Activated naive CD4-positive, alpha-beta T cell treated with anti-CD3 and anti-CD28 coated beads, Interleukin-2, amount 50 U/mL, for 72 hours (primary cell): ENCODE data around the gene SNX9. TPM values are rescaled to one million over a fixed set of nuclear protein-coding genes. Genes with fewer than 3 reads are reported as not detected.

Experiments
- ATAC-seq, 2 donors: fragments of 150-1000 bp; cut with Tn5 transposase; 2 replicates each; pipeline ENCODE4 v1.10.0; 2021; ENCODE audit warnings: mild to moderate bottlenecking in 2 of 2, moderate library complexity in 2 of 2
- DNase-seq, 2 donors: peaks; one replicate each; pipeline ENCODE4 v3.0.0; 2021 to 2022; ENCODE audit warnings: low spot score in 2 of 2
- H3K27ac Mint-ChIP-seq, 2 donors: one replicate each; pipeline ENCODE4 v1.8.0; 2022; ENCODE audit warnings: mild to moderate bottlenecking in 2 of 2, mixed read lengths in 2 of 2
- H3K36me3 Mint-ChIP-seq, 2 donors: one replicate each; pipeline ENCODE4 v1.8.0; 2022; ENCODE audit warnings: mixed read lengths in 2 of 2
- H3K9me3 Mint-ChIP-seq, 2 donors: one replicate each; pipeline ENCODE4 v1.8.0; 2022; ENCODE audit warnings: mixed read lengths in 2 of 2
- total RNA-seq, 2 donors: library from RNA; stranded (reverse); gene quantifications; one replicate each; pipeline ENCODE4 v1.2.3, GENCODE V29; 2022

SNX9 gene
- total RNA-seq, 2 donors from 2014 or later, result 27.6 to 35.0 TPM

DNA sequence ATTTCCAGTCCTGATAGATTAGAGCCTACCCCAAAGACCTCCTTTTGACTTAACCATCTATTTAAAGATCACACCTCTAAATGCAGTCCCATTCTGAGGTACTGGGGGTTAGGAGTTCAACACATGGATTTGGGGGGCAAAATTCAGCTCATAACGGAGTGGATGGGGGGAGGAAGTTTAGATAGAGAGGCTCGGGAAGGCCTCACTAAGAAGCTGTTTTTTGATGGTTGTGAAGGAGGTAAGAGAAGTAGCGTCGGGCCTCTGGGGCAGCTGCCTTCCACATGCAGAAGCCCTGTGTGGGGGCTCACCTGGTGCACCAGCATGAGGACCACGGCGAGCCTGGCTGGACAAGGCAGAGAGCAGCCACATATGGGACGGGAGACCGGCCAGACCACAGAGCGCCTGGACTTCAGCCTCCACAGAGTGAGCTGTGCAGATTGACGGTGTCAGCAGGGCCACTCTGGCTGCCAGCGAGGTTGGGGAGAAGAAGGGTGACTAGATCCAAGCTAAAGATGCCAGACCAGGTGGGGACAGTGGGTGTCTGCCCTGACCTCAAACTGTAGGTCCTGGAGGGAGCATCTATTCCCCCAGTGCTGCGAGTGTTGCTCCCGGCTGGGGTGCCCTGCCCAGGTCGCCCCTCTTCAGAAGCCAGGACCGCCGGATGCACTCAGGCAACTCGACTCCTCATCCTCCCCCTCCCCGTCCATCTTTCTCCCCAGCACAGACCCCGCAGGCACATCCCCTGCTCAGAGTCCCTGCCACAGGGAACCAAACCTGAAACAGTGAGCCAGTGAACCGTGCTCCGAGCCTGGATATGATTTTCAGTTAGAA is 153.5 kb downstream of the SNX9 start:
- DNase-seq, result peak in 1 of 2 donors; percentile 47
- Mint-ChIP-seq H3K27ac (no peak overlapping the region), H3K36me3 (no peaks in the 10 kb centered on the region), H3K9me3 (no peaks in the 10 kb centered on the region)
- ATAC-seq, result no peak

DNA sequence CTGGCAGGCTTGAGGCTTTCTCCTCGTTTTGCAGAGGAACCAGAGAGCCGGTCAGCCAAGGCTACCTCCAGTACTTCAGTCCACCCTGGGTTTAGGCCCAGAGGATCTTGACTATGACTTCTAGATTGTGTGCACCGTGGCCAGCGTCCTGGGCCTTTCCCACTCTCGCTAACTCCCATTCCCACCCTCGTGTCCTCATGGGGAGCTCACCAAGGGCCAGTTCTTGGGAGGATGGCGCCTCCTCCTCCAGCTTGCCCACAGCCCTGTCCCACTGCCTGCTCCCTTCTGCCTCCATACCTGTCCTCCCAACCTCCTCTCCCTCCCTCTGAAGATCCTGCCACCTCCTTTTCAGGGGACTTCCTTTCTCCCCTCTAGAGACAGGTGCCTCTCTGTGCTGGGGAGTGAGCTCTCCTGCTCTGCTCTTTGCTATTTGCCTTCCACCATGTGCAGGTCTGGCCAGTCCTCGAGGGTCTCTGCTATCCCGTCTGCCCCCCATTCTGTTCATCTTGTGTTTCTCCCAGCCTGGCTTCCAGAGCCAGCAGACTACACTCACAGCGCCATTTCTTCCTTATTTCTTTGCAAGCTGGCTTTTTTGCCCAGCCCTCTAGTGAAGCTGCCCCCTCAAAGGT is 154.2 kb downstream of the SNX9 start:
- peak overlapping the region in 1 of 2 donors; percentile 7 for H3K27ac Mint-ChIP-seq

DNA sequence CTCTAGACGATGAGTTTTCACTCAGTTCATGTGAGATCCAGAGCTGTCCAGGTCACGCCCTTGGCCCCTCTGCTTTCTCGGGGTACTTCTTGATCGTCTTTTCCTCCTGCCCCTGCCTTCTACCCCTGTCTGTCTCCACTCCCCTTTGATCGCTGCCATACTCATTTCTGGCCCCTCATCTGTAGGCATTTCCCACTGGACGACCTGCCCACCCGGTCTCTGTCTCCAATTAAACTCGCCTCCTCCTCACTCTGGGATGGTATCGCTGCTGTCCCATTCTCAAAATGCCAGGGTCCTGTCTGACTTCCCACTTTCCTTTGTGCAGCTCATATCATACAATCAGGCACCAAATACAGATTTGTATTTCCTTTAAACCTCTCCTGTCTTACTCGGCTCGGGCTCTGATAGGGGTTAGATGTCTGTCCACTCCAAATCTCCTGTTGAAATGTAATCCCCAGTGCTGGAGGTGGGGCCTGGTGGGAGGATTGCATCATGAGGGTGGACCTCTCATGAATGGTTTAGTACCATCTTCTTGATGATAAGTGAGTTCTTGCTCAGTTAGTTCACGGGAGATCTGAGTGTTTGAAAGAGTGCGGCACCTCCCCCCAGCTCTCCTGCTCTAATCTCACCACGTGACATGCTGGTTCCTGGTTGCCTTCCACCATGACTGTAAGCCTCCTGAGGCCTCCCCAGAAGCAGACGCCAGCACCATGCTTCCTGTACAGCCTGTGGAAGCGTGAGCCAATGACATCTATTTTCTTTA is 155.2 kb downstream of the SNX9 start:
- Mint-ChIP-seq H3K27ac (no peak overlapping the region), H3K36me3 (peaks cover 9 to 10% of the 10 kb centered on the region in 2 donors), H3K9me3 (no peaks in the 10 kb centered on the region)
- ATAC-seq, result no peak
- no peak for DNase-seq

More for the DNA sequence above, 154.2 kb downstream of the SNX9 start:
- Mint-ChIP-seq H3K9me3 (no peaks in the 10 kb centered on the region), H3K36me3 (peaks cover 0 to under 1% of the 10 kb centered on the region in 2 donors)
- no peak for ATAC-seq
- peak in 1 of 2 donors; percentile 49 for DNase-seq

DNA sequence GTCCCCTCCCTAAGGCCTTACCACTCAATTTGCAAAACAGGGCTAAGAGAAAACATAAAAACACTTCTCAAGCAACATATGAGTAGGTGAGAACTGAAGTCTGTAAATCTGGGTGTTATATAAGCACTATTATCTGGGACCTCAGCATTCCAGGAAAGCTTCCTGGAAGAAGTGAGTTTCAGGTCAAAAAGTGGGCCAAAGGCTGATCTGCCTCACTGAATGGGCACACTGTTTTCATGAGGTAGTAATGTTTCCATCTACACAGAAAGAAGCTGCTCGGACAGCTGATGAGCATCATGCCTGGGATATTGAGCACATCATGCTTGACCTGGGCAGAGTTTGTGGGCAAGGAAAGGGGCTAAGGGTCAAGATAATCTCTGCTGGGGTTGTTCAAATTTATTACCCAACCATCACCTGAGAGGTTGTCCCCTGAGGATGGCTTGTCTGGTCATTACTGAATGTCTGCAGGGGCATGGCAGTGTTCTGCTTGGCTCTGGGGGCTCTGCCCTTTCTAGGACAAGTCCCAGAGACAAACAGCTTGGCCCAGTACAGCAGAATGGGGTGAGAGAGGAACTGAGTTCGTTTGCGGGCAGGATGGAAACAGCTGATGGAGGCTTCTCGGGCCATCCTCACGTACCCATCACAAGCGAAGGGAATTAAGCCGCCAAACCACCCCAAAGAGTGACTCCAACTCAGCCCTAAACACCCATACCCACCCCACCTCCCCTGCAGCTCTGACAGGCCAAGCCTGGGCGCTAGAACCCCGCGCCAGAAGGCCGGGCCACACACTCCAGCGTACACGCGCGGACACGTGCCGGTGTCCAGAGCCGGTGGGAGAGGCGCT is 157.5 kb downstream of the SNX9 start:
- ATAC-seq (peak in 1 of 2 donors; percentile 4), DNase-seq (peak in 1 of 2 donors; percentile 52)
- peak overlapping the region; percentile 45 to 89 for H3K27ac Mint-ChIP-seq
- no peaks in the 10 kb centered on the region for H3K9me3 Mint-ChIP-seq
- peaks cover 10 to 12% of the 10 kb centered on the region in 2 donors for H3K36me3 Mint-ChIP-seq

DNA sequence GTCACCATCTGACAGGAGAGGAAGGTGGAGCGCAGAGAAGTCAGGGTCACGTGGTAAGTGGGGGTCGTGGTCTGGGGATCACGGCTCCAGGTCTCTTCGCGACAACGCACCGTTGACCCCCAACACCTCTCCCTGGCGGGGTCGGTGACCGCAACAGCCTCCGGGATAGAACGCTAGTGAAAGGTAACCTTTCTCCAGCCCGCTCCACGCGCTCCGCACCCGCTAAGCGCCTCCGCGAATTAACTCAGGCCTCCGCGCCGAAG is 158.0 kb downstream of the SNX9 start:
- Mint-ChIP-seq H3K36me3 (peaks cover 10 to 12% of the 10 kb centered on the region in 2 donors), H3K9me3 (no peaks in the 10 kb centered on the region), H3K27ac (peak overlapping the region; percentile 50 to 89)
- DNase-seq, result no peak
- no peak for ATAC-seq

DNA sequence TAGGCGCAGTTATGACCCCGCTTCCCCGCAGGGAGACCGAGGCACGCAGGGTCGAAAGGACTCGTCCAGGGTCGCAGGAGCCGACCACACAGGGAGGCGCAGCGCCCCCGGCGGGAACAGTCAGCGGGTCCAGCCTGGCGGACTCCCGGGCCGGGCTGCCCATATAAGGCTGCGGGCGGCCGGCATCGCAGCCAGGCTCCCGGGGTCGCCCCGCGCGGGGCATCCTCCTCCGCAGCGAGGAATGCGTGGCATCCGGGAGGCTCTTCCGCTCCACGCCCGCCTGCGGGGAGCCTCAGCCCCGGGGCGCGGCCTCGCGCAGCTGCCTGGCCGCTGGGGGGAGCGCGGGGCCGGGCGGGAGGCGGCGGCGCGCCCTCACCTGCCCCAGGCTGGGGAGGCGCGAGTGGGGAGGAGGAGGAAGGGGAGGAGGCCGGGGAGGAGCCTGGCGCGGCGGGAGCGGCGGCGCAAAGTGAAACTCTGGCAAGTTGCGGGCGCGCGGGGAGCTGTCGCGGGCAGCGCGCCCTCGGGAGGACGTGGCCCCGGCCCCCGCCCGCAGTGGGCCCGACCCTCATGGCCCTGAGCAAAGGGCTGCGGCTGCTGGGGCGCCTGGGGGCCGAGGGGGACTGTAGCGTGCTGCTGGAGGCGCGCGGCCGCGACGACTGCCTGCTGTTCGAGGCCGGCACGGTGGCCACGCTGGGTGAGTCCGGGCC is 158.5 kb downstream of the SNX9 start, which contains the start of gene SYNJ2:
SYNJ2 (plus strand) TSS at position 469 of the 707 bp plus-strand sequence; CDS start at position 568, 99 bp downstream.
- ATAC-seq, result peak; percentile 86 to 87
- peak; percentile 74 to 88 for DNase-seq
- Mint-ChIP-seq H3K36me3 (peaks cover 10 to 12% of the 10 kb centered on the region in 2 donors), H3K9me3 (no peaks in the 10 kb centered on the region), H3K27ac (peak within 1 kb of the TSS; percentile 53 to 89)

DNA sequence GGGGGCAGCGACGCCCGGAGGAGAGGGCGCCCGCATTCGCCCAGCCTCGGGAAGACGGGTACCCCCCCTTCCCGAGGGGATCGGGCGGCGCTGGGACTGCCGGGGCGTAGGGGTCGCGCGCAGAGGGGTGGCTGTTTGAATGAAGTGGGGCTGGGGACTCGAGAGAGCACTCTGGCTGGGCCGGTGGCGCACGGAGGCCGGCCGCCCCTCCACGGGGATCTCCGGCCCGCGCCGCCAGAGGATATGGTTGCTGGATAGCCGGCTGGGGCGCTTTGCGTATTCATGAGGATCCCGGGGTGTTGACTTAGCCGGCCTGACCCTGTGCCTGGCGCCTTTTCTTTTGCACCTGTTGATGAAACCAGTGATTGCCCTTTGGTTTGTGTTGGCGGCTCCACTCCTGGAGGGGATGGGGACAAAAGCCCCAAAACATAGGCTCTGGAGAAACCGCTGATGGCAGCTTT is 159.1 kb downstream of the SNX9 start:
- DNase-seq (peak; percentile 37 to 57), ATAC-seq (peak; percentile 14 to 15)
- H3K27ac Mint-ChIP-seq, result peak overlapping the region; percentile 53 to 89
- no peaks in the 10 kb centered on the region for H3K9me3 Mint-ChIP-seq
- H3K36me3 Mint-ChIP-seq, result peaks cover 10 to 12% of the 10 kb centered on the region in 2 donors

DNA sequence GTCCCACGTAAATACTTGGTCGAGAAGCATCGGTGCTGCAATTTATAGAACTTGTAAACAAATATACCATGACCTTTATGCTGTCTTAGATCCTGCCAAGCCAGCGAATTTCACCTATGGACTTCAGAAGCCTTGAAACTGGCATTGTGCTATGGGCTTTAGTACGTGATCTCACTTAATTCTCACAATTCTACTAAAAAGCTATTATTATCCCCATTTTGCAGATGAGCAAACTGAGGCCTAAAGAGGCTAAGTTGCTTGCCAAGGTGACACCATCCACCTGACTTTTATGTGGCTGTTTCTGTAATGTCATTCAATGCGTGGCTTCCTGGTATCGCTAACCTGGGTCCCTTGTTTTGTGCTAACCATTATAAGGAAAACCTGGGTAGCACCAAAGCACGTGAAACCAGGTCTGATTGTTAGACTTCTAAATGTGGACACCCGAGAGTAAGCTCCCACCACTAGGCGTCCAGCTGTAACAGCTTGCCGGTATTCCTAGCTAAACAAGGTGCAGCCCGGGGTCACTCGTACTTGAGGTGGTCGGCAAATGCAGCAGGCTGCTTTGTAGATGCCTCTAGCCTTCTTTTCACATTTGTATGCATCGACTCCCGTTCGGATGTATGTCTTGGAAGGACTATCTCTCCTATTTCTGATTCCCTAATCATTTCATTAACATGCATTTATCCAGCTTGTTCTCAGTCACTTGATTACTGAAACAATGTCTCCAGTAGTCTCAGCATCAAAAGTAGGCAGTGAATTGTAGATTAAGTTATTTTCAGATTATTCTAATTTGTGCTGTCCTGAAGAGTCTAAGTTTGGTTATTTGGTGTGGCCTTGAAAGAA is 159.7 kb downstream of the SNX9 start:
- peaks cover 10 to 12% of the 10 kb centered on the region in 2 donors for H3K36me3 Mint-ChIP-seq
- no peak for DNase-seq
- H3K27ac Mint-ChIP-seq, result peak overlapping the region; percentile 89
- H3K9me3 Mint-ChIP-seq, result no peaks in the 10 kb centered on the region
- peak in 1 of 2 donors; percentile 28 for ATAC-seq

DNA sequence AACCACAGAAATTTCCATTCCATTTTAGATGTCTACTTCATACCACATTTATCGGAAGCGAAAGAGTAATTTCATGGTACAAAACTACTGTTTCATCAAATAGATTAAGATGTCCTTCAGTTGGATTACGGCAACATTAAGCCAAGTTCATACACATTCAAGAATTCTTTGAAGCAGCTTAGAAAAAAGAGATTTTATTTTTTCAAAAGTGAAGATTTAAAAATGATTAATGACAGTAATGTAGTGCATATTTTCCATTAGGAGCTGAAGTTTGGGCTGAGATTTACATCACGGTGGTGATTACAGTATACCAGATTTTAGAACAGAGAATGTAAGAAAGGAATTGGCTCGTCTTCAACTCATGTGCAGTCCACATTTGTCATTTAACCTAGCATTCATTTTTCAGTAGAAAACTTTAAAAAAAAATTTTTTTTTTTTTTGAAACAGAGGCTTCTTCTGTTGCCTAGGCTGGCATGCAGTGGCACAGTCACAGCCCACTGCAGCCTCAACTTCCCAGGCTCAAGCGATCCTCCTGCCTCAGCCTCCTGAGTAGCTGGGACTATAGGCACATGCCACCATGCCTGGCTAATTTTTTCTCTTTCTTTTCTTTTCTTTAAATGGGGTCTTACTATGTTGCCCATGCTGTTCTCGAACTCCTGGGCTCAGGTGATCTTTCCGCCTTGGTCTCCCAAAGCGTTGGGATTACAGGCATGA is 160.5 kb downstream of the SNX9 start:
- Mint-ChIP-seq H3K36me3 (peaks cover 10 to 12% of the 10 kb centered on the region in 2 donors), H3K9me3 (no peaks in the 10 kb centered on the region), H3K27ac (peak overlapping the region; percentile 89)
- ATAC-seq (peak in 1 of 2 donors; percentile 6), DNase-seq (no peak)

DNA sequence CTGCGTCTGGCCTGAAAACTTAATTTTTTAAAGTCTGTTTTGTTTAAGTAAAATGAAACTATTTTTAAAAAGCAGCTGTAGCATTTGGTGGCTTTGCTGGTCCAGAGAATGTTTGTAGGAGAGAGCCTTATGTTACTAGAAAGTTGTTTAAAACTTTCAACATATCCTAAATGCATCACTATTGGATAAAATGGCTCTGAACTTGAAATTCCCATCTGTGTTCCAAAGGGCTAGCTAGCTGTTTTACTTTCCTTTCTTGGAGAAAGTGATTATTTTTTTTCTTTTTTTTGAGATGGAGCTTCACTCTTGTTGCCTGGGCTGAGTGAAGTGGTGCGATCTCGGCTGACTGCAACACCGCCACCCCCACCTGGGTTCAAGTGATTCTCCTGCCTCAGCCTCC is 161.1 kb downstream of the SNX9 start:
- Mint-ChIP-seq H3K9me3 (no peaks in the 10 kb centered on the region), H3K36me3 (peaks cover 10 to 12% of the 10 kb centered on the region in 2 donors), H3K27ac (no peak overlapping the region)
- DNase-seq (no peak), ATAC-seq (no peak)

DNA sequence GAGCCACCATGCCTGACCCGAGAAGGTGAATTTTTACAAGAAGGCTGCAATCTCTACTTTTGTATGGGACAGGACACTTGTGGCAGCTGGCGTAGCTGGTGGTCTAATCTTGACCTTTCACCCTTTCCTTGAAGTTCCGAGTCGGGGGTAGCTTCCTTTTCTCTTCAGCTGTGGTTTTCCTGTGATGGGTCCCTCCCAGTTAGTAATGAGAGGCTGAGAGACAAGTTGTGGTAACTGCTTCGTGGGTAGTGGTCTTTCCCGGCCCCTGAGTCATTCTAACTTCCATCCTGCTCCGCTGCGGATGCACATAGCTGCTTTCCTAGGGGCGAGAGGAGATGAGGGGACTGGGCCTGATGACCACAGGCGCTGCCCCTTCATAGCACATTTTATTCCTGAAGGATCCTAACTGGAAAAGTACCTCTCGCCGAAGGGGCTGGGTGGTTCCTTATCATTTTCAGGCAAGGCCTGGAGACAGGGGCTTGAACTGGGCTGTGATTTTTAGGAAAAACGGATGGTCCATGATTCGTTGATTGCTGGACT is 161.7 kb downstream of the SNX9 start:
- peak in 1 of 2 donors; percentile 19 for ATAC-seq
- Mint-ChIP-seq H3K36me3 (peaks cover 10 to 12% of the 10 kb centered on the region in 2 donors), H3K27ac (no peak overlapping the region)

DNA sequence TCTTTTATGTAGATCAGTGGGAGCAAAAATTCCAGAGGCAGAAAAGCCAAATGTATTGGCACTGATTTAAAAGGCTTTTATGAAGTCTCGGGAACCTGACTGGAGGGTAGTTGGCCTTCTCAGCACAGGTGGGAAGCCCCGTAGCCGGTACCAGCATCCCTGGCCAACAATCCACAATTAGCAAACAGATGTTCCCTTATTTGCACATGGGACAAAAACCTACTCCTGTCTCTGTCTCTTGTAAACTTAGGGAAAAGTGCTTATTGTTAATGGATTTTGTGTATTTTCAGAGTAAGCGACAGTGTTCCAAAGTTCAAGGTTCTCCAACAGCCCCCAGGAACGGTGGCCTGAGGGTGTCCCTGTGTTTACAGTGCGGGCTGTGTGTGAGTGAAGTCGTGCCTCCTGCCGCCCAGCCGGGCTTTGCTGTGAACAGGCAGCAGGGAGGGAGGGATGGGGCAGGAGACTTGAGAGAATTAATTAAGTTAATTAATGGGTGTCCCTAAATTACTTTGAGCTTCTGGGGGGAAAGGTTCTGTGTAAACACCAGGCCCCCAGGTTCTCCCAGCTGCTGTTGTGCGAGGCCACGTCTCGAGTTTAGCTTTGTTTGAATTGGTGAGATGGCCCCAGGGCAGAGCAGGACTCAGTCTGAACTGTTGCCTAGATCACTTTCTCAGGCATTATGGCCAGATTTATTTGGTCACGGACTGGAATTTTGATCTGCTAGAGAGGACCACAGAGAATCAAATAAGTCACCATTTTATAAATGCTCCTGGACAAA is 162.5 kb downstream of the SNX9 start:
- no peak overlapping the region for H3K27ac Mint-ChIP-seq
- no peak for DNase-seq
- no peaks in the 10 kb centered on the region for H3K9me3 Mint-ChIP-seq
- H3K36me3 Mint-ChIP-seq, result peaks cover 10 to 12% of the 10 kb centered on the region in 2 donors
- no peak for ATAC-seq

More for the DNA sequence above, 161.7 kb downstream of the SNX9 start:
- DNase-seq, result peak in 1 of 2 donors; percentile 68
- H3K9me3 Mint-ChIP-seq, result no peaks in the 10 kb centered on the region
